ENCODE results near the gene PACS1. TPM values are rescaled to one million over a fixed set of nuclear protein-coding genes. Genes with fewer than 3 reads are reported as not detected.

Gene PACS1
- total RNA-seq, 1 experiment from 2014 or later, result 100 TPM

DNA sequence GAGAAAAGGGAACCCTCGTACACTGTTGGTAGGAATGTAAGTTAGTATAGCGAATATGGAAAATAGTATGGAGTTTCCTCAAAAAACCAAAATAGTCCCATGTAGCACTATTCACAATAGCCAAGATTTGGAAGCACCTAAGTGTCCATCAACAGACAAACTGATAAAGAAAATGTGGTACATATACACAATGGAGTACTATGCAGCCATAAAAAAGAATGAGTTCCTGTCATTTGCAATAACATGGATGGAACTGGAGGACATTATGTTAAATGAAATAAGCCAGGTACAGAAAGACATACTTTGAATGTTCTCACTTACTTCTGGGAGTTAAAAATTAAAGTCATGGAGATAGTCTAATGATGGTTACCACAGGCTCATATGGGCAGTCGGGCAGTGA lies 134.3 kb downstream of the PACS1 start:
- no peak overlapping the region for H3K4me2 ChIP-seq
- BruUV-seq (replicated peaks), result no TSS peak
- H4K20me1 ChIP-seq (ENCODE audit: insufficient read depth), result no peaks in the 10 kb centered on the region
- TF ChIP-seq EZH2 (IDR thresholded peaks at IDR 0.05; ENCODE audit: low read depth), result no peak
- TF ChIP-seq, protein P1, sequence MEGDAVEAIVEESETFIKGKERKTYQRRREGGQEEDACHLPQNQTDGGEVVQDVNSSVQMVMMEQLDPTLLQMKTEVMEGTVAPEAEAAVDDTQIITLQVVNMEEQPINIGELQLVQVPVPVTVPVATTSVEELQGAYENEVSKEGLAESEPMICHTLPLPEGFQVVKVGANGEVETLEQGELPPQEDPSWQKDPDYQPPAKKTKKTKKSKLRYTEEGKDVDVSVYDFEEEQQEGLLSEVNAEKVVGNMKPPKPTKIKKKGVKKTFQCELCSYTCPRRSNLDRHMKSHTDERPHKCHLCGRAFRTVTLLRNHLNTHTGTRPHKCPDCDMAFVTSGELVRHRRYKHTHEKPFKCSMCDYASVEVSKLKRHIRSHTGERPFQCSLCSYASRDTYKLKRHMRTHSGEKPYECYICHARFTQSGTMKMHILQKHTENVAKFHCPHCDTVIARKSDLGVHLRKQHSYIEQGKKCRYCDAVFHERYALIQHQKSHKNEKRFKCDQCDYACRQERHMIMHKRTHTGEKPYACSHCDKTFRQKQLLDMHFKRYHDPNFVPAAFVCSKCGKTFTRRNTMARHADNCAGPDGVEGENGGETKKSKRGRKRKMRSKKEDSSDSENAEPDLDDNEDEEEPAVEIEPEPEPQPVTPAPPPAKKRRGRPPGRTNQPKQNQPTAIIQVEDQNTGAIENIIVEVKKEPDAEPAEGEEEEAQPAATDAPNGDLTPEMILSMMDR (conservative IDR thresholded peaks at IDR 0.05), result no peak
- H3K27ac ChIP-seq, result no peak overlapping the region
- peaks cover 5% of the 10 kb centered on the region; the same call in 1 of the 2 replicates for H3K9me3 ChIP-seq (ENCODE audit: insufficient read depth, low read depth)
- peaks cover 10% of the 10 kb centered on the region; the same call in 1 of the 2 replicates for H3F3A ChIP-seq (ENCODE audit: insufficient read depth, low read depth)
- H3K9me2 ChIP-seq (ENCODE audit: insufficient read depth), result no peaks in the 10 kb centered on the region
- ChIA-PET CTCF (no interaction called here), POLR2A (ENCODE audit: unreplicated experiment) (no interaction called here)
- no peak overlapping the region for H2AFZ ChIP-seq
- intact Hi-C loops (cut with micrococcal nuclease; ENCODE audit: unreplicated experiment), result no loop called here
- DNase-seq, result no peak
- H3K79me2 ChIP-seq (ENCODE audit: low read depth), result no peaks in the 10 kb centered on the region
- 0 out of 2 replicates have a peak, but pooled peaks cover 2% of the 10 kb centered on the region for H3K4me1 ChIP-seq (replicated peaks; ENCODE audit: insufficient read depth)
- no peaks in the 10 kb centered on the region for H3K27me3 ChIP-seq (ENCODE audit: insufficient read depth, low read depth)
- H3K4me3 ChIP-seq, result no peak overlapping the region
- no peaks in the 10 kb centered on the region for H3K36me3 ChIP-seq (ENCODE audit: low read depth)

DNA sequence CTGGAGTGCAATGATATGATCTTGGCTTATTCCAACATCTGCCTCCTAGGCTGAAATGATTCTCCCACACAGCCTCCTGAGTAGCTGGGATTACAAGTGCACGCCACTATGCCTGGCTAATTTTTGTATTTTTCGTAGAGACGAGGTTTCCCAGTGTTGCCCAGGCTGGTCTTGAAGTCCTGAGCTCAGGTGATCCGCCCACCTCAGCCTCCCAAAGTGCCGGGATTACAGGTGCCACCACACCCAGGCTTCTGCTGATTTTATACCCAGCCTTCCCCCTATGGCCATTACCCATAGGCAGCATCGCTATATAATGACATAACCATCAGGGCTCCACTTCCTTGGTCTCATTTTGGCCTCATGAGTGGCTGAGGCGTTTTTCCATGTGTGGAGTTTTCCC lies 137.7 kb downstream of the PACS1 start:
- no peak for DNase-seq
- CTCF ChIA-PET, result interaction anchor here (0.6 kb wide), 1 partner anchor 183 kb away, joined by 3 read pairs; no protein-coding TSS in a partner anchor
- POLR2A ChIA-PET (ENCODE audit: unreplicated experiment), result interaction anchor here (1.0 kb wide), 1 partner anchor 44 kb away, joined by 6 read pairs; no protein-coding TSS in a partner anchor

DNA sequence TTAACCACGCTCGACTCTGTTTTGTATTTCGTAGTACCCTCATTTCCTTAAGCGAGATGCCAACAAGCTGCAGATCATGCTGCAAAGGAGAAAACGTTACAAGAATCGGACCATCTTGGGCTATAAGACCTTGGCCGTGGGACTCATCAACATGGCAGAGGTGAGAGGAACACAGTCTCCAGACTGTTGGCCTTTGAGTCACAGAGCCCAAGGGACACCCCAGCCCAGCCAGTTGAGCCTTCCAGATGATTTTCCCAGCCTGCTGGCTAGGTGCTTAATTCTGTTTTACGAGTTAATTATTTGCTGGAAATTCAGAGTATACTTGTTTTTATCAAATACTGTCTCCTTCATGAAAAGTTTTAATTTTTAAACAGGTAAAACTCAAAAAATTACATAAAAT lies 141.0 kb downstream of the PACS1 start:
- Histone ChIP-seq H3K4me3 (no peak overlapping the region), H3K27me3 (ENCODE audit: insufficient read depth, low read depth) (no peaks in the 10 kb centered on the region), H3K79me2 (ENCODE audit: low read depth) (no peaks in the 10 kb centered on the region), H3K27ac (no peak overlapping the region), H3K9me2 (ENCODE audit: insufficient read depth) (no peaks in the 10 kb centered on the region), H3K9me3 (ENCODE audit: insufficient read depth, low read depth) (no peaks in the 10 kb centered on the region), H3K36me3 (ENCODE audit: low read depth) (no peaks in the 10 kb centered on the region), H2AFZ (no peak overlapping the region), H4K20me1 (ENCODE audit: insufficient read depth) (no peaks in the 10 kb centered on the region), H3K4me2 (no peak overlapping the region), H3K4me1 (replicated peaks; ENCODE audit: insufficient read depth) (0 out of 2 replicates have a peak, but pooled peaks cover 5% of the 10 kb centered on the region), H3F3A (ENCODE audit: insufficient read depth, low read depth) (no peaks in the 10 kb centered on the region)
- CTCF ChIA-PET, result no interaction called here
- POLR2A ChIA-PET (ENCODE audit: unreplicated experiment), result no interaction called here
- intact Hi-C loops (cut with micrococcal nuclease; ENCODE audit: unreplicated experiment), result no loop called here
- no peak for DNase-seq
- TF ChIP-seq, protein P1 (conservative IDR thresholded peaks at IDR 0.05), result no peak
- TF ChIP-seq EZH2 (IDR thresholded peaks at IDR 0.05; ENCODE audit: low read depth), result no peak
- no TSS peak for BruUV-seq (replicated peaks)

More for the DNA sequence above, 137.7 kb downstream of the PACS1 start:
- H3K9me3 ChIP-seq (ENCODE audit: insufficient read depth, low read depth), result peaks cover 5% of the 10 kb centered on the region; the same call in 1 of the 2 replicates
- no peaks in the 10 kb centered on the region for H3K36me3 ChIP-seq (ENCODE audit: low read depth)
- BruUV-seq (replicated peaks), result no TSS peak
- H3K4me1 ChIP-seq (replicated peaks; ENCODE audit: insufficient read depth), result 0 out of 2 replicates have a peak, but pooled peaks cover 5% of the 10 kb centered on the region
- H2AFZ ChIP-seq, result no peak overlapping the region
- no peaks in the 10 kb centered on the region for H4K20me1 ChIP-seq (ENCODE audit: insufficient read depth)
- H3F3A ChIP-seq (ENCODE audit: insufficient read depth, low read depth), result no peaks in the 10 kb centered on the region
- no peak overlapping the region for H3K4me2 ChIP-seq
- H3K4me3 ChIP-seq, result no peak overlapping the region
- no peak overlapping the region for H3K27ac ChIP-seq
- no peaks in the 10 kb centered on the region for H3K9me2 ChIP-seq (ENCODE audit: insufficient read depth)
- H3K79me2 ChIP-seq (ENCODE audit: low read depth), result no peaks in the 10 kb centered on the region
- no peaks in the 10 kb centered on the region for H3K27me3 ChIP-seq (ENCODE audit: insufficient read depth, low read depth)
- TF ChIP-seq, protein P1 (conservative IDR thresholded peaks at IDR 0.05), result no peak
- no peak for TF ChIP-seq EZH2 (IDR thresholded peaks at IDR 0.05; ENCODE audit: low read depth)
- intact Hi-C loops (cut with micrococcal nuclease; ENCODE audit: unreplicated experiment), result no loop called here
